GM12878 (cell line): Measurements from ENCODE around the gene SLC37A2. TPM values are rescaled to one million over a fixed set of nuclear protein-coding genes. Genes with fewer than 3 reads are reported as not detected.

Experiments
- ATAC-seq: fragments of 200-7000 bp; cut with Tn5 transposase; 3 replicates; pipeline ENCODE4 v1.9.1; 2020; ENCODE audit warnings: mild to moderate bottlenecking, moderate library complexity
- BruUV-seq: library from RNA; stranded (reverse); fragments of 400-500 nt; replicated peaks from 2 replicates; lab custom pipeline; 2021; lab: Mats Ljungman, UMichigan
- CTCF ChIA-PET: fragments of 300-600 bp; sonication (Branson Sonifier 250); formaldehyde crosslinking; extraction: SDS; loops from one replicate; lab custom pipeline; 2021; ENCODE audit warnings: inconsistent platforms; lab: Yijun Ruan, JAX
- POLR2A ChIA-PET: fragments of 350-600 bp; formaldehyde crosslinking; extraction: SDS; loops from one replicate; lab custom pipeline; 2021; ENCODE audit warnings: inconsistent platforms; lab: Charles Lee
- RAD21 ChIA-PET: fragments of 300-600 bp; sonication (Branson Sonifier 250); formaldehyde crosslinking; loops from one replicate; lab custom pipeline; 2023; ENCODE audit warnings: antibody characterized with exemption; ENCODE audit not compliant: unreplicated experiment; lab: Charles Lee
- SMC1A ChIA-PET: fragments of 300-600 bp; sonication (Branson Sonifier 250); formaldehyde crosslinking; loops from one replicate; lab custom pipeline; 2023; ENCODE audit not compliant: unreplicated experiment, uncharacterized antibody; lab: Charles Lee
- DNase-seq: peaks from one replicate; pipeline ENCODE4 v3.0.0-alpha.2; 2011; ENCODE audit warnings: low read depth, low spot score
- FAIRE-seq: peaks from 3 replicates; lab custom pipeline; 2011; peaks lifted over from hg19 to GRCh38; lab: Jason Lieb, UNC
- H2AFZ ChIP-seq: 2 replicates; pipeline ENCODE4 v1.6.0; 2011; ENCODE audit warnings: low read depth, low read length, control low read depth; ENCODE audit not compliant: control insufficient read depth
- H3K27ac ChIP-seq: 2 replicates; pipeline ENCODE4 v1.5.1; 2011; ENCODE audit warnings: control low read depth; ENCODE audit not compliant: control insufficient read depth, insufficient read depth
- H3K27me3 ChIP-seq, 2 experiments: replicated peaks in 1 of 2; 2 replicates each; pipeline versions ENCODE4 v1.6.0 to v1.6.1; 2011; ENCODE audit warnings: low read length in 1 of 2; ENCODE audit not compliant: control insufficient read depth in 2 of 2, insufficient read depth in 2 of 2
- H3K36me3 ChIP-seq, 2 experiments: 2 replicates each; pipeline ENCODE4 v1.5.1; 2011; ENCODE audit warnings: low read length in 1 of 2; ENCODE audit not compliant: control insufficient read depth in 2 of 2, insufficient read depth in 2 of 2
- H3K4me1 ChIP-seq: 2 replicates; pipeline ENCODE4 v1.6.1; 2011; ENCODE audit warnings: mild to moderate bottlenecking, low read length, moderate library complexity, mixed read lengths; ENCODE audit not compliant: control insufficient read depth, insufficient read depth
- H3K4me2 ChIP-seq: 2 replicates; pipeline ENCODE4 v1.6.0; 2011; ENCODE audit warnings: control low read depth; ENCODE audit not compliant: control insufficient read depth, insufficient read depth
- H3K4me3 ChIP-seq: fragments of 200-600 bp; sonication (generic); 2 replicates; pipeline ENCODE4 v1.5.1; 2016
- H3K79me2 ChIP-seq: 2 replicates; pipeline ENCODE4 v1.6.0; 2011; ENCODE audit warnings: low read length; ENCODE audit not compliant: control insufficient read depth, insufficient read depth
- H3K9ac ChIP-seq: 2 replicates; pipeline ENCODE4 v1.8.0; 2011; ENCODE audit warnings: low read length, control low read depth, mixed read lengths; ENCODE audit not compliant: control insufficient read depth, insufficient read depth
- H3K9me3 ChIP-seq: replicated peaks from 3 replicates; pipeline ENCODE4 v1.5.1; 2011; ENCODE audit warnings: mild to moderate bottlenecking, low read length; ENCODE audit not compliant: control insufficient read depth, insufficient read depth
- H4K20me1 ChIP-seq: 2 replicates; pipeline ENCODE4 v1.6.0; 2011; ENCODE audit not compliant: control insufficient read depth, insufficient read depth
- CEBPB ChIP-seq, 2 experiments: fragments of 150-350 bp in 1 of 2; IDR thresholded peaks; 2 replicates each; pipeline ENCODE4 v1.6.1; 2012 to 2014; ENCODE audit warnings: low read depth in 2 of 2, low read length in 2 of 2, borderline replicate concordance in 1 of 2, inconsistent platforms in 1 of 2
- EGR1 ChIP-seq, 2 experiments: IDR thresholded peaks; 1 replicate in 1 of 2; 2 replicates in 1 of 2; pipeline ENCODE4 v1.6.1; 2011 to 2012; ENCODE audit warnings: low read depth in 2 of 2, low read length in 2 of 2, borderline replicate concordance in 1 of 2, mild to moderate bottlenecking in 1 of 2, moderate library complexity in 1 of 2
- GATAD2B ChIP-seq: fragments of 450-650 bp; conservative IDR thresholded peaks from 2 replicates; pipeline ENCODE4 v1.6.1; 2017; ENCODE audit warnings: low read depth, mild to moderate bottlenecking, moderate library complexity
- MTA2 ChIP-seq: fragments of 450-650 bp; IDR thresholded peaks from 2 replicates; pipeline ENCODE4 v1.6.1; 2016; ENCODE audit warnings: low read depth, mild to moderate bottlenecking, moderate library complexity
- NFYA ChIP-seq: IDR thresholded peaks from 2 replicates; pipeline ENCODE4 v1.6.1; 2011; ENCODE audit warnings: low read depth, mild to moderate bottlenecking, low read length, improper control_type of control experiment, borderline replicate concordance
- NRF1 ChIP-seq: conservative IDR thresholded peaks from 2 replicates; pipeline ENCODE4 v1.6.1; 2011; ENCODE audit warnings: mild to moderate bottlenecking, low read depth, low read length, improper control_type of control experiment
- RAD21 ChIP-seq: IDR thresholded peaks from 2 replicates; pipeline ENCODE4 v1.6.1; 2011; ENCODE audit warnings: mild to moderate bottlenecking, low read depth, low read length, moderate library complexity; ENCODE audit not compliant: insufficient read depth
- SMAD1 ChIP-seq: fragments of 450-650 bp; IDR thresholded peaks from 2 replicates; pipeline ENCODE4 v1.6.1; 2018; ENCODE audit warnings: mild to moderate bottlenecking, low read depth; ENCODE audit not compliant: partially characterized antibody
- SMAD5 ChIP-seq: IDR thresholded peaks from 2 replicates; pipeline ENCODE4 v1.6.1; 2016; ENCODE audit warnings: antibody characterized with exemption, low read depth
- SP1 ChIP-seq: IDR thresholded peaks from one replicate; pipeline ENCODE4 v1.6.1; 2011; ENCODE audit warnings: low read depth, low read length
- WRNIP1 ChIP-seq: IDR thresholded peaks from 2 replicates; pipeline ENCODE4 v1.6.1; 2011; ENCODE audit warnings: low read depth, low read length, improper control_type of control experiment, borderline replicate concordance
- ZNF622 ChIP-seq: fragments of 450-650 bp; IDR thresholded peaks from 2 replicates; pipeline ENCODE4 v1.6.1; 2017; ENCODE audit warnings: mild to moderate bottlenecking, inconsistent platforms
- WGBS: methylation state at CpG from one replicate; pipeline ENCODE4 v1.1.6; 2016; ENCODE audit warnings: low lambda C conversion rate; ENCODE audit not compliant: insufficient replicate concordance, insufficient coverage; ENCODE audit errors: missing lambda C conversion rate; 5-methylcytosine and 5-hydroxymethylcytosine counted together
- in situ Hi-C: fragments of 300-500 bp; cut with MboI; formaldehyde crosslinking; loops from 9 replicates; pipeline ENCODE4 v1.14.3; 2018; ENCODE audit warnings: mixed read lengths
- intact Hi-C: fragments of 100-400 bp; cut with micrococcal nuclease; formaldehyde crosslinking; loops from one replicate; pipeline ENCODE4 v1.14.2; 2022; ENCODE audit not compliant: unreplicated experiment
- polyA plus RNA-seq, 11 experiments: library from polyadenylated mRNA; depleted of rRNA in 4 of 11; unstranded in 6 of 11; stranded (reverse) in 5 of 11; fragments of >200 nt; fragmentation: Nextera tagmentation in 4 of 11; fragmentation: Illumina TruSeq in 1 of 11; extraction: Ambion mirVana in 4 of 11; extraction: Trizol in 1 of 11; gene quantifications; 1 replicate in 1 of 11; 2 replicates in 10 of 11; pipeline versions ENCODE4 v1.2.1 to v1.2.3, GENCODE V29; 2011 to 2016; ENCODE audit warnings: inconsistent platforms in 2 of 11, missing spikeins in 2 of 11, low read depth in 1 of 11
- total RNA-seq, 4 experiments: library from RNA; depleted of rRNA in 3 of 4; stranded (reverse); fragments of >200 nt in 3 of 4; fragmentation: Illumina TruSeq in 1 of 4; extraction: Trizol in 1 of 4; gene quantifications; 2 replicates each; pipeline versions ENCODE4 v1.2.1 to v1.2.3, GENCODE V29; 2013 to 2021
- TF ChIP-seq, protein P1 (sequence below): IDR thresholded peaks from 2 replicates; pipeline ENCODE4 v1.6.1; 2012; ENCODE audit warnings: low read depth, low read length, improper control_type of control experiment
- TF ChIP-seq, protein P2 (sequence below): IDR thresholded peaks from 2 replicates; pipeline ENCODE4 v1.6.1; 2011; ENCODE audit warnings: borderline replicate concordance, low read depth, mild to moderate bottlenecking, moderate library complexity, mixed read lengths, low read length; ENCODE audit not compliant: insufficient read depth; ENCODE audit errors: extremely low read length
- TF ChIP-seq, protein P3 (sequence below): fragments of 450-650 bp; conservative IDR thresholded peaks from 2 replicates; pipeline ENCODE4 v1.6.1; 2017; ENCODE audit warnings: mild to moderate bottlenecking, moderate library complexity

The SLC37A2 gene
- total and polyA plus RNA-seq, 10 of the 15 experiments (the other 5 are each of a cell fraction or from before 2014, with no cell fraction given) = 0.26 to 9.8 (median 2.0) TPM

DNA sequence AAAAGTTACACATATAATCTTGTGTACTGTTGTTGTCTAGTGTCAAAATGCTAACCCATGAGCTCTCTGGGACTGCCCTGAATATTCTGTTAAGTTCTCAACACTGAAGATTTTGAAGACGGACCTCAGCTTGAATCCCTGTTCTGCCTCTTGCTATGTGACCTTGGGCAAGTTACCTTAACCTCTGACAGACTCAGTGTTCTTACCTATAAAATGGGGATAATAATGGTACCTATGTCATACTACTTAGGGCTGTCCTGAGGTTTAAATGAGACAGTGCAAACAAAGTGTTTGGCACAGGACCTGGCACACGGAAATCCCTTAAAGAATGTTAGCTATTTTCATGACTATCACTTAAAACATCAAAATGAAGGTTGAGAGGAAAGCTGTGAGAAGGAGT lies 37.0 kb downstream of the SLC37A2 start:
- no peak overlapping the region for H3K27ac ChIP-seq
- no peaks in the 10 kb centered on the region for H4K20me1 ChIP-seq
- WGBS = 98% methylated on average over 2 of the region's 2 CpGs
- H3K4me3 ChIP-seq = no peak overlapping the region
- ChIA-PET POLR2A (interaction anchor here (0.9 to 1.1 kb wide), 2 partner anchors 10 to 11 kb away, joined by 3 to 6 read pairs; partner anchors contain the start of gene TMEM218), SMC1A (interaction anchor here (0.5 to 1.4 kb wide), 4 partner anchors 8 to 648 kb away, joined by 3 to 4 read pairs (median 3); no protein-coding TSS in a partner anchor), RAD21 (no interaction called here), CTCF (interaction anchor here (1.0 kb wide), 1 partner anchor 24 kb away, joined by 5 read pairs; no protein-coding TSS in a partner anchor)
- BruUV-seq = no TSS peak
- intact Hi-C loops (no loop called here), in situ Hi-C loops (no loop called here)
- H2AFZ ChIP-seq = no peak overlapping the region
- no peaks in the 10 kb centered on the region for H3K4me1 ChIP-seq
- H3K36me3 ChIP-seq = 0 out of 4 replicates have a peak, but pooled peaks cover 0 to 8% of the 10 kb centered on the region in 2 experiments
- H3K9me3 ChIP-seq = no peaks in the 10 kb centered on the region
- no peak for ATAC-seq
- no peaks in the 10 kb centered on the region; the same call in 1 of the 2 replicates for H3K79me2 ChIP-seq
- no peak for FAIRE-seq
- DNase-seq = no peak
- H3K9ac ChIP-seq = no peak overlapping the region
- no peak overlapping the region for H3K4me2 ChIP-seq
- H3K27me3 ChIP-seq = no peaks in the 10 kb centered on the region
- TF ChIP-seq CEBPB (IDR thresholded peaks at IDR 0.05; ENCODE audit: borderline replicate concordance in 1 of 2, low read depth in 2 of 2, low read length in 2 of 2) (no peak), EGR1 (IDR thresholded peaks at IDR 0.05; ENCODE audit: borderline replicate concordance in 1 of 2, low read depth in 2 of 2, low read length in 2 of 2) (no peak), MTA2 (no peak), GATAD2B (no peak), NFYA (no peak), ZNF622 (no peak), SMAD1 (no peak), SP1 (no peak), RAD21 (no peak), SMAD5 (no peak), NRF1 (no peak), WRNIP1 (no peak)
- TF ChIP-seq, protein P1, sequence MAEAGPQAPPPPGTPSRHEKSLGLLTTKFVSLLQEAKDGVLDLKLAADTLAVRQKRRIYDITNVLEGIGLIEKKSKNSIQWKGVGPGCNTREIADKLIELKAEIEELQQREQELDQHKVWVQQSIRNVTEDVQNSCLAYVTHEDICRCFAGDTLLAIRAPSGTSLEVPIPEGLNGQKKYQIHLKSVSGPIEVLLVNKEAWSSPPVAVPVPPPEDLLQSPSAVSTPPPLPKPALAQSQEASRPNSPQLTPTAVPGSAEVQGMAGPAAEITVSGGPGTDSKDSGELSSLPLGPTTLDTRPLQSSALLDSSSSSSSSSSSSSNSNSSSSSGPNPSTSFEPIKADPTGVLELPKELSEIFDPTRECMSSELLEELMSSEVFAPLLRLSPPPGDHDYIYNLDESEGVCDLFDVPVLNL = no peak
- TF ChIP-seq, protein P2, sequence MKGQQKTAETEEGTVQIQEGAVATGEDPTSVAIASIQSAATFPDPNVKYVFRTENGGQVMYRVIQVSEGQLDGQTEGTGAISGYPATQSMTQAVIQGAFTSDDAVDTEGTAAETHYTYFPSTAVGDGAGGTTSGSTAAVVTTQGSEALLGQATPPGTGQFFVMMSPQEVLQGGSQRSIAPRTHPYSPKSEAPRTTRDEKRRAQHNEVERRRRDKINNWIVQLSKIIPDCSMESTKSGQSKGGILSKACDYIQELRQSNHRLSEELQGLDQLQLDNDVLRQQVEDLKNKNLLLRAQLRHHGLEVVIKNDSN = no peak
- TF ChIP-seq, protein P3, sequence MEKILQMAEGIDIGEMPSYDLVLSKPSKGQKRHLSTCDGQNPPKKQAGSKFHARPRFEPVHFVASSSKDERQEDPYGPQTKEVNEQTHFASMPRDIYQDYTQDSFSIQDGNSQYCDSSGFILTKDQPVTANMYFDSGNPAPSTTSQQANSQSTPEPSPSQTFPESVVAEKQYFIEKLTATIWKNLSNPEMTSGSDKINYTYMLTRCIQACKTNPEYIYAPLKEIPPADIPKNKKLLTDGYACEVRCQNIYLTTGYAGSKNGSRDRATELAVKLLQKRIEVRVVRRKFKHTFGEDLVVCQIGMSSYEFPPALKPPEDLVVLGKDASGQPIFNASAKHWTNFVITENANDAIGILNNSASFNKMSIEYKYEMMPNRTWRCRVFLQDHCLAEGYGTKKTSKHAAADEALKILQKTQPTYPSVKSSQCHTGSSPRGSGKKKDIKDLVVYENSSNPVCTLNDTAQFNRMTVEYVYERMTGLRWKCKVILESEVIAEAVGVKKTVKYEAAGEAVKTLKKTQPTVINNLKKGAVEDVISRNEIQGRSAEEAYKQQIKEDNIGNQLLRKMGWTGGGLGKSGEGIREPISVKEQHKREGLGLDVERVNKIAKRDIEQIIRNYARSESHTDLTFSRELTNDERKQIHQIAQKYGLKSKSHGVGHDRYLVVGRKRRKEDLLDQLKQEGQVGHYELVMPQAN = no peak
